K562 (cell line): ENCODE measurements around the gene SLC4A1.

Experiments used
- ATF7 ChIP-seq: fragments of 450-650 bp; IDR thresholded peaks from 2 replicates; pipeline ENCODE4 v1.7.1; 2014; ENCODE audit warnings: mild to moderate bottlenecking, moderate library complexity
- CBX5 ChIP-seq: IDR thresholded peaks from 2 replicates; pipeline ENCODE4 v1.6.1; 2014; ENCODE audit warnings: low read depth, borderline replicate concordance
- CTCF ChIP-seq, 3 experiments: IDR thresholded peaks in 2 of 3; conservative IDR thresholded peaks in 1 of 3; 2 replicates each; pipeline ENCODE4 v1.5.1; 2011 to 2012; ENCODE audit warnings: low read length in 3 of 3, mild to moderate bottlenecking in 3 of 3, control low read depth in 2 of 3, improper control_type of control experiment in 1 of 3, inconsistent platforms in 1 of 3, low read depth in 1 of 3, mixed read lengths in 1 of 3, moderate library complexity in 1 of 3; ENCODE audit not compliant: insufficient read depth in 2 of 3
- NR1H2 ChIP-seq: sonication (generic); formaldehyde crosslinking; IDR thresholded peaks from 2 replicates; pipeline ENCODE4 v1.4.0; 2020; ENCODE audit warnings: mild to moderate bottlenecking, missing genetic modification reagents
- SOX6 ChIP-seq: fragments of 450-650 bp; IDR thresholded peaks from 2 replicates; pipeline ENCODE4 v1.6.1; 2014; ENCODE audit warnings: mild to moderate bottlenecking
- SRF ChIP-seq, 2 experiments: fragments of 250-450, 450-650 bp in 1 of 2; sonication (Bioruptor Pico) in 1 of 2; sonication (generic) in 1 of 2; formaldehyde crosslinking; IDR thresholded peaks; 2 replicates each; pipeline versions ENCODE4 v1.5.0 to v1.5.1; 2020 to 2022; ENCODE audit warnings: mild to moderate bottlenecking in 1 of 2, missing genetic modification reagents in 1 of 2
- ZBTB8A ChIP-seq: fragments of 450-650 bp; IDR thresholded peaks from 2 replicates; pipeline ENCODE4 v1.6.1; 2018; ENCODE audit warnings: mild to moderate bottlenecking, moderate library complexity; ENCODE audit not compliant: partially characterized antibody
- ZNF23 ChIP-seq: fragments of 250-450 bp; sonication (Bioruptor Pico); IDR thresholded peaks from 2 replicates; pipeline ENCODE4 v1.4.0; 2020; ENCODE audit warnings: mild to moderate bottlenecking
- TF ChIP-seq, protein P1 (sequence below): sonication (generic); formaldehyde crosslinking; IDR thresholded peaks from 2 replicates; pipeline ENCODE4 v1.8.1; 2023; ENCODE audit warnings: mild to moderate bottlenecking, missing genetic modification reagents

- no peak for TF ChIP-seq ATF7
- TF ChIP-seq SOX6: no peak
- TF ChIP-seq NR1H2 (CRISPR knock-in tag): no peak
- TF ChIP-seq ZBTB8A: no peak
- TF ChIP-seq CTCF (IDR thresholded peaks at IDR 0.05 in 2 of 3, conservative IDR thresholded peaks at IDR 0.05 in 1 of 3; ENCODE audit: insufficient read depth in 2 of 3, low read depth in 1 of 3, low read length in 3 of 3): no peak
- no peak for TF ChIP-seq ZNF23 (CRISPR knock-in tag)
- no peak for TF ChIP-seq SRF (CRISPR knock-in tag; IDR thresholded peaks at IDR 0.05)
- TF ChIP-seq CBX5: no peak
- TF ChIP-seq, protein P1, sequence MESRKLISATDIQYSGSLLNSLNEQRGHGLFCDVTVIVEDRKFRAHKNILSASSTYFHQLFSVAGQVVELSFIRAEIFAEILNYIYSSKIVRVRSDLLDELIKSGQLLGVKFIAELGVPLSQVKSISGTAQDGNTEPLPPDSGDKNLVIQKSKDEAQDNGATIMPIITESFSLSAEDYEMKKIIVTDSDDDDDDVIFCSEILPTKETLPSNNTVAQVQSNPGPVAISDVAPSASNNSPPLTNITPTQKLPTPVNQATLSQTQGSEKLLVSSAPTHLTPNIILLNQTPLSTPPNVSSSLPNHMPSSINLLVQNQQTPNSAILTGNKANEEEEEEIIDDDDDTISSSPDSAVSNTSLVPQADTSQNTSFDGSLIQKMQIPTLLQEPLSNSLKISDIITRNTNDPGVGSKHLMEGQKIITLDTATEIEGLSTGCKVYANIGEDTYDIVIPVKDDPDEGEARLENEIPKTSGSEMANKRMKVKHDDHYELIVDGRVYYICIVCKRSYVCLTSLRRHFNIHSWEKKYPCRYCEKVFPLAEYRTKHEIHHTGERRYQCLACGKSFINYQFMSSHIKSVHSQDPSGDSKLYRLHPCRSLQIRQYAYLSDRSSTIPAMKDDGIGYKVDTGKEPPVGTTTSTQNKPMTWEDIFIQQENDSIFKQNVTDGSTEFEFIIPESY (CRISPR knock-in tag): no peak
These were observed 63.5 kb downstream of the SLC4A1 start for GRCh38 chr17:44204441-44204882.
